Endometrium (tissue), 2 donors: Measurements from ENCODE around the gene COG7.
"Not testable (repeated sequence)": the region's sequence is repeated elsewhere in the genome, so short reads cannot be mapped to it uniquely, and the experiment has no call there.

Source experiments
- FAIRE-seq: peaks from 2 replicates; lab custom pipeline; 2012; peaks lifted over from hg19 to GRCh38; lab: Jason Lieb, UNC
- donor health status: control.
- donor health status: control.

COG7 gene

DNA sequence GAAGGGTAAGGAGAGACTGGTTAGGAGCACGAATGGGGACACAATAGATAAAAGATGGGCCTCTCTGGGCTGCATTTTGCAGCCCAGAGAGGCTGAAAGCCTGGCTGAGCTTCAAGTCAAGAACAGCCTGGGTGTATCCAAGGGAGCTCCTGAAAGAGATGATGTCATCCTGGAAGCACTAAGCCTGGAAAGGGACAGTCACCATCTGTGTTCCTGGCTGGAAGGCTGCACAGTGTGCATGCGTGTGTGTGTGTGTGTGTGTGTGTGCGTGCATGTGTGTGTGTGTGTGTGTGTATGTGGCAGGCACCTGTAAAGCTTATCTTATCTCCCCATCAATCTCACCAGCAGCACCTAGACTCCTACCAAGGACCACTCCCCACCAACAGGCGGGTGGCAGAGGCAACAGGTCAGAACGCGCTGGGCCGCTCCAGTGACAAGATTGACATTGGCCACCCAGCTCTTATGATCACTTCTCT lies 44.1 kb downstream of the COG7 start:
- no peak for FAIRE-seq

DNA sequence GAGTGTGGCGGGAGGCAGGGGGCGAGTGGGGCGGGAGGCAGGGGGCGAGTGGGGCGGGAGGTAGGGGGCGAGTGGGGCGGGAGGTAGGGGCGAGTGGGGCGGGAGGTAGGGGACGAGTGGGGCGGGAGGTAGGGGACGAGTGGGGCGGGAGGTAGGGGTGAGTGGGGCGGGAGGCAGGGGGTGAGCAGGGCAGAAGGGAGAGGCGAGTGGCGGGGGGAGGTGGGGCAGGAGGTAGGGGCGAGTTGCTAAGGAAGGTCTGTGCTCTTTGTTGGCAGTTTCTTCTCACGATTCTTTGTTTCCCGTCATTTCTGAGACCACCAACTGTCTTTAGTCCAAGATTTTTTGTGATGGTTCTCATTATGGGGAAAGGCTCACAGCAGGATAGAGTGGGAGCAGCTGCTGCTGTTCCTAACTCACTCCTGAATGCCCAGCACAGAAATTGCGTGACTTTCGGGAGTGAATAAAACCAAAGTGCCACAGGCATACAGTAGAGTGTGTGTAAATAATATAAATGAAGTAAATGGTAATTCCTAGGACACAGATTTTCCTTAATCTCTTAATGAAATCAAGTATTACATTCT lies 44.7 kb downstream of the COG7 start:
- no peak for FAIRE-seq

DNA sequence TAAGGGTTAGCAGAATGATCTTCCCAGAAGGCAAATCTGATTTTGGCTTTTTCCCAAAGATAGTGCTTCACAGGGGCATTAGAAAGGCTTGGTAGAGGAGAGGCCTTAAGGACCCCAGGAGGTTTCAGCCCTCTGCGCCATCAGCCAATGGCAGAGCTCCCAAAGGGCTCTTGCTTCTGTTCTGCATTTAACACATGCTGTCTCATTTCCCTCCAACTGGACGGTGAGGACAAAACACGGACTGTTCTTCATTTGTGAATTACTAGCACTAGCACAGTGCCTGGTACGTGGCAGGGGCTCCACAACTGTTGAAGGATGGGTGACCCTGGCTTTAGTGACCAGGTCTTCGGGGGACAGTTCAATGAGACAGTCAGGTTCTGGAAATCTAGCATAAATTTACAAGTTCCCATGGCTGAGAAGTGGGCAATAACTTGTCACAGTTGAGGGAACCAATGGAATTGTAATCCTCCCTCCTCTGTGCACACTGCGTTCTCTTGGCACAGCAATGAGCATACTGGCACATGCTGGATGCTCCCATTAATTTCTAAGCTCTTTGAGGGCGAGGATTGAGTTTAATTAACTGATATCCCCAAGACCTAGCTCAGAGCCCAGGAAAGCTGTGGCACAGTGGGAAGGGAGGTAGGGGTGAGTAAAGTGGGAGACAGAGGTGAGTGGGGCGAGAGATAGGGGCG lies 45.4 kb downstream of the COG7 start:
- no peak for FAIRE-seq

DNA sequence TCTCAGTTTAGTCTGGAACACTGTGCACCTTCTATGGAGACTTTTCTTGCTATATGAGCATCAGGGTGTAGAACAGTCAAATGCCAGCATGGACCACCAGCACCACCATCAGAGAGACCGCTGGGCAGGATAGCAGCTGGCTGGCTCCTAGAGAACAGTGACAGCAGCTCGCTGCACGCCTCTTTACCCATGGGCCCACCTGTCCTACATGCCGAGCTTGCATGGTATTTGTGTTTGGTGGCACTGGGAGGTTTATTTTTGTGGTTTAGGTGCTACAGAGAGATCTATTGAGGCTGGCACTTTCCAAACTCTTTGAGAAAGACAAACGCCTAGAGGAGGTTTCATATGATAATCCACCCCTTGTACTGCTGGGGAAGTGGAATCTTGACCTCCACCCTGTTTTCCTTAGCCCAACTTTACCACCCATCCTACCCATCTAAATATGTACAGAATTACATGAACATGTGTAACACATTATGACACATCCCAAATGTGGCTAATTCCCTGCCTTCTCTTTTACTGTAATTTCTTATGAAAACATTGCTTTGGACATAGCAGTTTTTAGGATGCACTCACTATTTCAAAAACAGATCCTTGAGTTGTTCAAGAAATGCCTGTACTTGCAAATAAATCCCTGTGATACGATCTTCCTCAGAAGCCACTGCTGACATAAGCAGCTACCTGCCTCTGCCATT lies 46.3 kb downstream of the COG7 start:
- FAIRE-seq = no peak

DNA sequence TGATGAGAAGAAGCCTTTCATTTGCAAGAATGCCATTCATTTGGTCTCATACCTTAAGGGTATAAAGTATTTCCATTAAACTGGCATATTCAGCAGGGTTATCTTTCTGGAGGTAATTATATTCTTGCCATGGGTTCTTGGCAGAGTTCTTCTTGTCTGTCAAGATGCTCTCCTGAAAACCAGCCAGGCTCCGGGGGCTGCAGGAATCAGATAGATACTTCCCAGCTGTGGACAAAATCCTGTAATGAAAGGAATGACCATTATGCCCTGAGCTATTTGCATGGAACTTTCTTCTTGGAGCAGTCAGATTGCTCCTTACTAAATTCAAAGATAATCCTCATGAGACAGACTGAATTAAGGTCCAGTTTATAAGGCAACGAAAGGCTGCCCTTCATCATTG lies 47.0 kb downstream of the COG7 start:
- no peak for FAIRE-seq

DNA sequence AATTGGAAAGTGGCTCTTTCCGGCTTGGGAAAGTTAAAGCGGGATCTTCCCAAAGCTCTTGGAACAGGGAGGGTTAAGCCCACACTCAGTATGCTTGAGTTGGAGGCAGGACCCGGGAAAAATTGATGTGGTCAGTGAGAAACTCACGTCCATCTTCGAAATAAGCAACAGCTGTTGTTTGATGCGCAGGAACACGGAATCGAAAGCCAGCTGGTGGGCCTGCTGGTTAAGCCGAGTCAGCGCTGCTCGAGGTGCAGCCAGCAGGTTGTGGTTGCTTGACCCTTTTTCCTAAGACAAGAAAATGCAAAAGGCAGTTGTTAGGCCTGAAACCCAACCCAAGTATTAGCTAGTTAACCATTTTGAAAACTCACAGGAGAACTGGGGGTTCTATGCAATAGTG lies 49.4 kb downstream of the COG7 start:
- FAIRE-seq = no peak

DNA sequence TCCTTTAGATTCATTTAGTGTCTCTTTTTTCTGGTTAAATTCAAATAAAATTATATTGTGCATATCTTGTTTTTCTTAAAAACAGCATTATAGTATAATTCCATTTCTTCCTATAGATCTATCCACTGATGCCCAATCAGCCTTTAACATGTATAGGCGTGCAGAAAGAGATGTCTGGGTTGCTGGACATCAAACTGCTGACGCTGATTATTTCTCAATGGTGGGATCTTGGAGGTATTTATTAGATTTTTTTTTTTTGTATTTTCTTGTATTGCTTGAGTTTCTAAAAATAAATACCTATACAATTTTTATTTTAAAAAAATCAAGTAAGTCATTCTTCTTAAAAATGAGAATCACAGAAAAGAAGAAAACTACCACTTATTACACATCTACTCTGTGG lies 50.9 kb downstream of the COG7 start:
- FAIRE-seq = no peak

DNA sequence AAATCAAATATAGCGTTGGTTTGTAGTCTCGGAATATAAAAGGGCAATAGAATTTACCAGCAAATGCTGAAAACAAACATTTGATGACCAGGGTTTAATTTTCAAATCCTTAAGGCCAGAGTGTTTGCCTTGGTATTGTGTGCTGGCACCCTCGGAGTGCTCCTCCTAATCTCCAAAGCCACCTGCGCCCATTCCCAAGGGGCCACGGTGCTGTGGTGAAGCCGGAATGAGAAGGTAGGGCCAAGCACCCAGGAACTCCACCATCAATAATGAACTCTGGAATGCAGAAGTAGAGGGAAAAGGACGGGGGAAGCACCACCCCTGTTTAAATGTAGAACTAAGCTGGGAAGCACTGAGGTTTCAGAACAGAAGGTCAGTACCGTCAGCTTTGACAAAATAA lies 51.9 kb downstream of the COG7 start:
- FAIRE-seq = no peak

DNA sequence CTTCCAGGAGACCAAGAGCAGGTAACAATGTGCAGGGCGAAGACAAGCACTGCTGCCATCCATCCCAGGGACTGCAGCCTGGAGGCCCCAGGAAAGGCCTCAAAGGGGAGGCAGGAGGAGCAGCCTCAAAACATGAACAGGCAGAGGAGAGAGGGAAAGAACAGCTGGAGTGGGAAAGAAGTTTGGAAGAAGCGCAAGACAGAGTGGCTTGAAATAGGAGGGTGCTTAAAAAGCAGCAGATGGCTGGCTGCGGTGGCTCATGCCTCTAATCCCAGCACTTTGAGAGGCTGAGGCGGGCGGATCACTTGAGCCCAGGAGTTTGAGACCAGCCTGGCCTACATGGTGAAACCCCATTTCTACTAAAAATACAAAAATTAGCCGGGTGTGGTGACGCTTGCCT lies 52.5 kb downstream of the COG7 start:
- FAIRE-seq = not testable (repeated sequence)

DNA sequence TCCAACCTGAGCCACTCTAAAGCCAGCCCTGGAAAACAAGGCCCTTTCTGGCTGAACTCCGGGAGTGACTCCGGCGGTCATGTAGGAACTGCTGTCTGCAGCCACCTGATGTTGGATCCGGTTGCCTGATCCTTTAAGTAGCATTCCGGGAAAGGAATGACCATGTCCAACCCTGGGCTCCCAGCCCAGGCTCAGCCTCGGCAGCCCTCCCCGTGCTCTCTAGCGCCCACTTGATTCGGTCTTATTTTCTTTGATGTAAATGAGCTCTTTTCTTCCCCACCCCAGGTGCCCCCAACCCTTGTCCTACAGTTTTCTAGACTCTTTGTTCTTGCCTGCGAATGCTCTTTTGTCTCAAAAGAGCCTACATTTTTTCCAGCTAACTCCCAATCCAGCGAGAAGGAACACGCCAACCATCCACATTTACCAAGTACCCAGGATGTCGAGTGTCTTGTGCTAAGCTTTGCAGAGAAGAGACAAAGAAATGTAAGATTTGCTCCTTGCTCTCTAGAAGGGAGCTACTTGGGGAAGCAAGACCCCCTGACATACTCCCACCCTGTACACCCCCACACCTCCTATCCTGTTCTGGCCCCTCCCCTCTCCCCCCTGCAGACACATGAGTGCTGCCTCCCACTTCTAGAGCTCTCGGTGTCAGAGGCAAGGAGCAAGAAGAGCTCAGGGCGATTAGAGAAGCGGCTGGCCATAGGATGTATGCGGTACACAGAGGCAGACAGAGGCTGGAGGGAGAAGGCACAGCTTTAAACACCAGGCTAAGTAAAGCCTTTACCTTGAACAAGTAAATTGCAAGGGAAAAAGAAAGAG lies 53.8 kb downstream of the COG7 start:
- FAIRE-seq = no peak

DNA sequence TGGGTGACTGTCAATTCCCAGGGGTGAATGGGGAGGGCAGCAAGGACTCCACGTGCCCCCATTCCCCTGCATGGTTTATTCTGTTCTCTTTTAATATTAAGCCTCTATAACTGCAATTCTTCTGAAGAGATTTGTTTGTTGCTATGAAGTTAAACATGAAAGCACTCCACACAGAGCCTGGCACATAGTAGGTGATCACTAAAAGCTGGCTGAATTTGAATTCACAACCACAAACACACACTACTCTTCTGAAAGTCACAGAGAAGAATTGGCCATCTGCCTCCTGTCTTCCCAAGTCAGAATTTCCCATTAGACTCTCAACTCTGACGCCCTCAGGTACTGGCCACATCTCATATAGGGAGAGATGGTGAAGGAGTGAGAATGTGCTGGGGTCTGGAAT lies 55.5 kb downstream of the COG7 start:
- FAIRE-seq = no peak

DNA sequence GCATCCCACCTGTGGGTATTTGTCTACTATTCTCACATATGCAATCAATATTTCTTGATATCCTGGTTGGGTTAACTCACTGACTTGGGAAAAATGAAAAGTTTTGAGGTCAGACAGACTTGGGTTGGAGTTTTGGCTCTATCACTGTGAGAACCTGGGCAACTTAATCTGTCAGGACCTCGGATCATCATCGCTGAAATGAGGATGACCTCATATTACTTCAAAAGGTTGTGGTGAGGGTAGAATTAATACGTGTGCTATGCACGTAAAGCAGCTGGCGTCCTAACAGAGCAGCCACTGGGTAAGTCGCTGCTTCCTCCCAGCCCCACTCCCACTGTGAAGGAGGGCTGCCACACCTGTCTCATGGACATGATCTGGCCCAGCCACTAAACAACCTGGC lies 57.3 kb downstream of the COG7 start:
- FAIRE-seq = no peak

DNA sequence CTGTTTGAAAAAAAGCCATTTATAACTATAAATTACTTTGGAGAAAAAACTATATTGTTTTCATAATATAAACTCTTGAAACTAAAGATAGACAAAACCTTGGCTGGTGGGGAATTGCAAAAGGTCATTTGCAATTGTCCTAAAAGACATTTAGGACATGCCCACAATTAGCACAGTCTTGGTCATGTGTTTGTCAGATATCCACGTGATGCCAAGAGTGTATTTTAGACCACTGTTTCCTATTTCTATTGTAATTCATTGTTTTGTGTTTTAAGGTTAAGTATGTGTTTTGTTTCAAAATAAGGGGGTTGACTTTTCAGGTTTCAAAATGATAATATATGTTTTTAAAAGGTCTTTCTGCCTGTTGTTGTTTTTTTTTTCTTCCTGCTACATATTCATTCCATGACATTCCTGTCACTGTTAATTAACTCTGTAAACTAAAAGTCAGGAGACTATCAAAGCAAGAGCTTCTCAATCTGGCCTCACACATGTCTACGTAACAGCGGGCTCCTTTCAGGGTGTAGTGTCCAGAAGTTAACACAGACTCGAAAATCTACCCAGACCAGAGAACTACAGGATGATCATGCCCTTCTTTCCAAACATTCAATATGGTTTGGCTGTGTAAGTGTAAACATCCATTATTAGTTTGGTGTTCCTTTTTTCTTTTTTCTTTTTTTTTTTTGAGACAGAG lies 58.7 kb downstream of the COG7 start:
- no peak for FAIRE-seq

DNA sequence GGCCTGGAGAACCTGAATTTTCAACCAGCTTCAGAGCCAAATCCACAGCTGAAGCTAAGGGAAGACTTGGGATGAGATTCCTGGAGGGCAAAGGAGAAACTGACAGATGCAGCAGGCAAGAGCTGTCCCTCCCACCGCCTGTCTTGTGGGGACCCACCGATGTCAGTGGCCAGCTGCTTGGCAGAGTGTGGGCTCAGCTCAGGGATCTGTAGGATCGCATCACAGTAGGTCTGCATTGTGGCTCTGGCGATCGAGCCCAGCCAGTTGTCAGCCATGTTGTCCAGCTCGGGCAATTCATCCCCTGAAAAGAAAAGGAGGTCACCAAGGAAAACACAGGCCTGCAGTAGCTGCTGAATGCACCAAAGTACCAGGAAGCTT lies 60.8 kb downstream of the COG7 start:
- FAIRE-seq = no peak

DNA sequence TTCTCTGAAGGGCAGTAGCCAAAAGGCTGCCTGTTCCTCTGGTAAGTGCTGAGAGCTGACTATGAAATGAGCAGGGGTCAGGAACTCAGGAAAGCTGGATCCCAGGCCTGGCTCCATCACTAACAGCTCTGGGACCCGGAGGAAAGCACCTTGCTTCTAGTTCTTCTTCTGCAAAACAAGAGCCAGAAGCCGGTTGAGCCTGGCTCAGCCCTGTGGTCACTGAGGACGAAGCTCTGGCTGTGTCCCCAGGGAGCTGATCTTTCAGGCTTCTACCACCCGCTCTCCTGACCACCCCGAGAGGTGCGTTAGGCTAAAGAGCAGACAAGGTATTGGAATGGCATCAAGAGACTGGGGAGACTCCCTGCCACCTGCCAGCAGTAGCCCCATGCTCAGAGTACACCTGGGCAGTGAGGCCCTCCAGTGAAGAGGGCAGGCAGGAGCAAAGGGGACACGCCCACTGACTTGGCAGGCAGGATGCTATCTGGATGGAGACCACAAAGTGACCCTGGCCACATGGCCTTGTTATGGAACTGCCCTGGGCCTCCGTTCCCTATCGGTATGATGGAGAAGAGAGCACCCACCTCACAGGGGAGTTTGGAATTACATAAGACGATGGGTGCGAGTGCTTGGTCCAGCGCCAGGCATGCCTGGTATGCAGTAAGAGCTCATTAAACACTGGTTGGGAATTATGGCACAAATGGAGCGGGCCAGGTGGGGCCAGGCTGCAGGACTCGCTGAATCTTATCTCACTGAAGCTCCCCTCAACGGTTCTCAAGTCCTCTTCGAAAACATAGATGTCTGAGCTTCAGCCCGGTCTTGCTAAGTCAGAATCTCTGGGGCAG lies 61.4 kb downstream of the COG7 start:
- no peak for FAIRE-seq

DNA sequence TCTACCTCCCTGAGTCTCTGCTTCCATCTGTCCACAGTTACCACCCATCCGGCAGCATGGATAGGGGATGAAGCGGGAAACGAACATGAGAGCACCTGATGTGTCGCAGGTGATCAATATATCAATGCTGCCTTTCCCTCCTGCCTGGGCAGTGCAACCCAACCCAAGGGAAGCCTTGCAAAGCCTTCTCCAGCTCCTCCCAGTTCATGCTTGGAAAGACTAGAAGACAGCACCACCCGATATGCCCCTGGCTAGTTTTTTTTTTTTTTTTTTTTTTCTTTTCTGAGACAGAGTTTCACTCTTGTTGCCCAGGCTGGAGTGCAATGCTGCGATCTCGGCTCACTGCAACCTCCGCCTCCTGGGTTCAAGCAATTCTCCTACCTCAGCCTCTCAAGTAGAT lies 63.1 kb downstream of the COG7 start:
- FAIRE-seq = not testable (repeated sequence)

DNA sequence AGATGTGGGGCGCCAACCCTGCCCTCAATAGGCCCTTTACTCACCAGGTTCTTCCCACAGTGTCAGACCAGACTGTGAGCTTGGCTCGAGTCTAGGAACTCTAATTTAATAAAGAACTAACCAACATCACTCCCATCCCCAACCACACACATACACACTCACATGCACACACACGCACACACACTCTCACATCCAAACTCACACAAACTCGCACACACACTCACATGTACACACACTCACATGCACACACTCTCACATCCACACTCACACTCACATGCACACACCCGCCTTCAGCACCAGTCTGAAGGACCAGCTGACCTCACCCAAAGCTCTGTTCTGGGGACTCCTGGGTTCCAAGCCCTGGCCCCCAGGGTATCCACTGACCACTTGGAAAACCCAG lies 63.8 kb downstream of the COG7 start:
- no peak for FAIRE-seq

DNA sequence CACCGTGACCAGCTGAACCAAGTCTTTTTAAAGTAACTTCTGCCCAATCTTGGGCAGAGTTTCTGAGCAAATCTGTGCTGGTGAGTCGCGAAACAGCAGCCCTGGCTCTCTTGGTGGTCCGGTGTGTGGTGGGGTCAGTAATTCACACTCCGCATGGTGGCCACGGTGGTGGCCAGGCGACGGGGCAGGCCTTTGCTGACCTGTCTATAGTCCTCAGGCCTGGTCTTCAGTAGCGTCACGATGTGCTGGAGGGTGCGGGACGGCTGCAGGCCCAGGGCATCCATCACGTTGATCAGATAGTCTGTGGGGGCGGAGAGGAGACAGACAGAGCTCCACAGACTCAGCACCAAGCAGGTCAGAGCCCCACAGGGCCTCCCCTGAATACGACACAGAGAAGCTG lies 64.2 kb downstream of the COG7 start:
- no peak for FAIRE-seq

DNA sequence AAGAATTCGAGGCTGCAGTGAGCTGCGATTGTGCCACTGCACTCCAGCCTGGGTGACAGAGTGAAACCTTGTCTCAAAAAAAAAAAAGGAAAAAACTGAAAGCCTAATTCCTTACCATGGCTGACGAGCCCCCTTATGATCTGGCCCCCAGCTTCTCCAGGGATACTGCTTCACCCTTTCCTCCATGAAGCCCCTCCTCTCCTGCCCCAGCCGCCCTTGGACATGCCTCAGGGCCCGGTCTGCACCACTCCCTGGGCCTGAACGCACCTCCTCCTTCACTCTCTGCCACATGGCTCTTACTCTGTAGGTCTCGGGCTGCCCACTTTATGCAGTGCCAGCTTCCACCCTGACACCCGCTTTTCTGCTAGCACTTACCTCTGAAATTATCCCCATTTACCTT lies 65.3 kb downstream of the COG7 start:
- FAIRE-seq = no peak

DNA sequence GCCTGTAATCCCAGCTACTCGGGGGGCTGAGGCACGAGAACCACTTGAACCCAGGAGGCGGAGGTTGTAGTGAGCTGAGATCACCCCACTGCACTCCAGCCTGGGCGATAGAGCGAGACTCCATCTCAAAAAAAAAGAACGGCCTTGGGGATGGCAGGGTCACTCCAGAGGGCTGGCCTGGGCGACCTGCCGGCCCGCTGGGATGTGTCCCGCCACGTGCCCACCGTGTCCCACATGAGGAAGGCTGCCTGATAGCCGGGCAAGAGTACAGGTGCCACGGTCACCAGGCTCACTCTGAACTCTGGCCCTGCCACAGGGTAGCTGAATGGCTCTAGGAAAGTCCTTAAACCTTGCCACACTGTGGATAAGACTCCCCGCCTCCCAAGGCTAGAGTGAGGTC lies 67.5 kb downstream of the COG7 start:
- no peak for FAIRE-seq

DNA sequence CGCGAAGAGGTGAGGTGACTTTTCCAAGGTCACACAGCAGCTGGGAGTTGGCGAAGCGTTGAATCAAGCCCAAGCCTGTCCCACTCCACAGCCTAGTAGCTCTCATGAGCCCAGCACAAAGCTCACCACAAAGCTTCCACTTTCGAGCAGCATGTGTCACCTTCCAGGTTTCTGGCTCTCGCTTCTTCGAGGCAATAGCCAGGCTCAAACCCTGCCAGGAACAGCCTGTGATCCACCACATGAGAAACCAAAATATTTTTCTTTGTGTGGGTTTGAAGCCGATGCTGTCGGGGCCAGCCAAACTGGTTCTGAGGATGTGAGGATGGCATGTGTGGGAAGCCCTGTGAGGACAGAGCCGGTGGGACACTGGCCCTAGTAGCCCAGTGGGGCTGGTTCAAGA lies 68.1 kb downstream of the COG7 start:
- FAIRE-seq = no peak
